GM21515 (cell line): ENCODE results near the gene RARS1.
A peak's percentile ranks its signal among the peaks of the same experiment; 100 is the strongest.
"Not testable (repeated sequence)": the region's sequence is repeated elsewhere in the genome, so short reads cannot be mapped to it uniquely, and the experiment has no call there.

Source experiments
- ATAC-seq: cut with Tn5 transposase; IDR thresholded peaks from one replicate; pipeline ENCODE4 v1.9.1; 2021; ENCODE audit not compliant: unreplicated experiment

Gene RARS1

DNA sequence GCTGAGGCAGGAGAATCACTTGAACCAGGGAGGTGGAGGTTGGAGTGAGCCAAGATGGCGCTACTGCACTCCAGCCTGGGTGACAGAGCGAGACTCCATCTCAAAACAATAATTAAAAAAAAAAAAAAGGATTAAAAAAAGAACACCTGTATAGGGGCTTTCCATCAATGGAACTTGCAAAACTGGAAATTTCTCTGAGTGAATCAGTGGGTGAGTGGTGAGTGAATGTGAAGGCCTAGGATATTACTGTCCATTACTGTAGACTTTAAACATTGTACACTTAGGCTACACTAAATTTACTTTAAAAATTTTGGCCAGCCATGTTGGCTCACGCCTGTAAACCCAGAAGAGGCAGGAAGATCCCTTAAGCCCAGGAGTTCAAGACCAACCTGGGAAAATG is 5.7 kb upstream of the RARS1 start:
- no peak for ATAC-seq

DNA sequence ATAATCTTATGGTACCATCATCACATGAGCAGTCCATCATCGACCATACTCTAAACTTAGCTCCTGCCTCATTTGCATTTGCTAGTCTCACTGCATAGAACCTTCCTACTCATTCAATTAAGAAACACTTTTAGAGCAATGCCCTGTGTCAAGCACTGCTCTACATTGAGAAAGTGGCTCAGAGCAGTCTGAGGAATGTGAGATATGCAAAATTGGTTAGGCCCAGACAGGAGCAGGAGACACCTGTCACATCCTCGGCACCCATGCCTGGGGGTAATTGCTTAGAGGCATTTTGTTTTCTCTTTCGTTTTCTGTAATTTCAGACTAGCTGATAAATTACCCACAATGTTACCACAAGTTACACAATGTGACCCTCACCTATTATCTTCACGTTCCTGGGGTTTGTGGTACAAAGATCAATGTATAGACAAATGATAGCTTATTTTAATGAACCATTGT is 4.9 kb upstream of the RARS1 start:
- ATAC-seq, result peak; percentile 75

- no peak for ATAC-seq
Measured at GRCh38 chr5:168482361-168482760, 3.9 kb upstream of the RARS1 start.

GRCh38 chr5:168489059-168489458 is 2.8 kb downstream of the RARS1 start:
- no peak for ATAC-seq

DNA sequence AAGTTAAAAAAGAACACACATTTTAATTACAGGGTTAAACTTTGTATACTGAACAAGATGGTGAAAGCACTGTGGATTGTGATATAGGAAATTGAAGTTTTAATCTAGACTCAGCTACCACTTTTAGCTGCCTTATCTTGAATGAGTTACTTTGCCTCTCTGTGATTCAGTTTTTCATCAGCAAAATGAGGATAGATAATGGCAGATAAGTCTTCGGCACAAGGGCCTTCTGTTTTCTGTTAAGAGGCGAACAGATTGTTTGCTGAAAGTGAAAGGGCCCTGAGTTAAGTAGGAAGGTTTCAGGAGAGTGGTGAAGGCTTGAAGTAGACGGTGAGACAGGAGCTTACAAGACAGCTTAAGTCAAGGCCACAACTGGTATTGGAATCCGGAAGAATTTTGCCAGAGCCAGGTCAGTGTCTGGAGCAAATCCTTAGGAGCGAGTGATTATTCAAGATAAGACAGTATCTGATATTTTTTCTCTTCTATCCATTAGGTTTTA is 7.8 kb downstream of the RARS1 start:
- no peak for ATAC-seq

DNA sequence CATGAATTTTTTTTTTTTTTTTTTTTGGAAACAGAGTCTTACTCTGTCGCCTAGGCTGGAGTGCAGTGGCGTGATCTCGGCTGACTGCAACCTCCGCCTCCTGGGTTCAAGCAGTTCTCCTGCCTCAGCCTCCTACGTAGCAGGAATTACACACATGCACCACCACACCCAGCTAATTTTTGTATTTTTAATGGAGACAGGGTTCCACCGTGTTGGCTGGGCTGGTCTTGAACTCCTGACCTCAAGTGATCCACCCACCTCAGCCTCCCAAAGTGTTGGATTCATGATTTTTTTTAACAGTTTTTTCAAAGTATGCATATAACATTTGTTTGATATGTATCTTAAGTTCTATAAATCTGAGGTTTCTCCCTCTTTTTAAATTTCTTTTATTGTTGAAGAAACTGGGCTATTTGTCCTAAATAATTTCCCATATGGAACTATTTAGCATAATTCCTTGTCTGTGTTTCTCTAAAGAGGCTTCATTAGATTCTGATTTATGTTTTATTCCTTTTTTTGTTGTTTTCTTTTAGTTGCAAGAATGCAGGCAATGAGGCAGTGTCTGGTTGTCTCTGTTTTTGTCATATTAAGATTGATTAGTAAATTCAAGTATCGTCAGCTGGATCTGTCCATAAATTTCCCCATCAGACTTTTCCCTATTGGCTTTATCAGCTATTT is 16.4 kb downstream of the RARS1 start:
- ATAC-seq, result no peak

GRCh38 chr5:168513861-168514428 is 27.7 kb downstream of the RARS1 start:
- no peak for ATAC-seq

DNA sequence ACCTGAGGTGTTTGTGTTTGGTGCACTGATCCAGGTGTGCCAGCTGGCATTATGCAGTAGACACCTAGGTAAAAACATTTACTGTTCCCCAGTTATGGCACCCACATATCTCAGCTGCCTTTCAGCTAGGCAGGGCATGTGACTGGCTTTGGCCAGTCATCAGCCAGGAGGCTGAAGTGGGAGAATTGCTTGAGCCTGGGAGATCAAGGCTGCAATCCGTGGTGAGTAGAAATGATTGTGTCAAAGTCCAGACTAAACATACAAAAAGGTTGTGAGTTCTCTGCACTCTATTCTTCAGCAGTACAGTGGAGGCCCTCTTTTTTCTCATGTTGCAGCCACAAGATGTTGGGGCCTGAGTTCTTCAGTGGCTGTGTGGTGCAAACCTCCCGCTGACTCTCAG is 39.6 kb downstream of the RARS1 start:
- ATAC-seq, result no peak

DNA sequence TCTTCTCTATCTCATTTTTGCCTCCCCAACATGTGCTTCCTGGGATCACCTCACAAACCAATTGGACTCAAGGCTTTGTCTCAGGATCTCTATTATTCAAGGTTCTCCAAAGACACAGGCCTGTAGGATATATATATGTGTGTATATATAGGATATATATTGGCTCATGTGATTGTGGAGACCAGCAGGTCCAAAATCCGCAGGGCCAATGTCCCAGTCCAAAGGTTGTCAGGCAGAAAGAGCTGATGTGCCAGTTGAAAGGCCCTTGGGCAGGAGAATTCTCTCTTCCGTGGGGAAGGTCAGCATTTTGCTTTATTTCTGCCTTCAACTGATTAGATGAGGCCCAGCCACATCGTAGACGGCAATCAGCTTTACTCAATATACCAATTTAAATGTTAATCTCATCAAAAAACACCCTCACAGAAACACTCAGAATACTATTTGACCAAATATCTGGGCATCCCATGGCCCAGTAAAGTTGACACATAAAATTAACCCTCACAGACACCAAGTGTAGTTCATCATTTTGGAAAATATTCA is 41.6 kb downstream of the RARS1 start:
- ATAC-seq, result no peak

DNA sequence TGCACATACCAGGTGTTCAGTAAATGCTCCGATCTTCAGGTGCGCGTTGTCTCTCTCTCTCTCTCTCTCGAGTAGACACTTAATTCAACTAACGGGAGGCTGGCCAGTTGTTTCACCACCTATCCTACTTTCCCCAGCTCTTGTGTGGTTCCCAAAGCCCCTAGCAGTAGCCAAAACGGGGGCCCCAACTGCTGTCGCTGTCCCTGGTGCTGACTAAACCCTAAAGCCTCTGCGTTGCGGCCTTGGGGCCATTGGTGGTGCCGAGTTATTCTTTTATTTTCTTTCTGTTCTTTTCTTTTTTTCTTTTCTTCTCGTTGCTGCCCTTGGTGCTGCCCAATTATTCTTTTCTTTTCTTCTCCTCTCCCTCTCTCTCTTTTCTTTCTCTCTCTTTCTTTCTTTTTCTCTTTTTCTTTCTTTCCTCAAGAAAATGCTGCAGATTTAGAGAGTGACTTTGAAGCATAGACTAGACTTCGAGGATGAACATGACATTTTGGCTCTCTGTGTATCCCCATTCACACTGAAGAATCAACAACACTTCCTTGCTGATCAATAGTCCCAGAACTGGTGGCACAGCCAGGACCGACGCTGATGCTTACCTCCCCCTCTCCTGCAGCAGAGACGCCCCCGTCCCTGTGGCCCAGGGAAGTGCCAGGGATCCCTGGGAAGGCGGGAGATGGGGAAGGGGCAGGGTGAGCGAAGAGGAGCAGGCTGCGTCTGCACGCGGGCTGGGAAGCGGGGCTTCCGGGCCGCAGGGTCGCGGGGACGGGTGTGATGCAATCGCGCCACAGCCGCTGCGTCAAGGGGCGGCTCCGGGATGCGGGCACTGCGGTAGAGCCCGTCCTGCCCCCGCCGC is 42.5 kb downstream of the RARS1 start, which contains the start of gene FBLL1:
TSS of gene FBLL1 (plus strand) at position 785 of the 853 bp plus-strand sequence. CDS start 200 bp downstream, outside the sequence.
- ATAC-seq, result no peak

- ATAC-seq, result no peak
Measured at GRCh38 chr5:168529374-168530234, 43.3 kb downstream of the RARS1 start.

GRCh38 chr5:168530621-168531150 is 44.4 kb downstream of the RARS1 start:
- no peak for ATAC-seq

DNA sequence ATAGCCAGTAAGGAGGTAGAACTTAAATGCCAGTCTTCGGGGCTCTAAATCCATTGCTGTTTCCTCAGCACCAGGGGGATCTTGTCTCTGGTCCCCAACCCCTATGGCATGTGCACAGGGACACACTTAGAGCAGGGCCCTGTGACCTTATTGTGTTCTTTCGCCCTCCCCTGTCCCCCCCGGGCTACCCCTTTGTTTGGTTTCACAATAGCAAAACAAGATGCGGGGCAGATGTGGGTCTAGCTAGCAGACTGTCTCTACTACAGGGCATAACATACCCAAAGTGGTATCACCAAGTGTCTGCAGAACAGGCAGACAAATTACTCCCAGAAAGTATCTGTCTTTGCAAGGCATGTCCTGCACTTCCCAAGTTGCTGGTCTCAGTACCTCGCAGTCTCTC is 44.9 kb downstream of the RARS1 start:
- ATAC-seq, result no peak

DNA sequence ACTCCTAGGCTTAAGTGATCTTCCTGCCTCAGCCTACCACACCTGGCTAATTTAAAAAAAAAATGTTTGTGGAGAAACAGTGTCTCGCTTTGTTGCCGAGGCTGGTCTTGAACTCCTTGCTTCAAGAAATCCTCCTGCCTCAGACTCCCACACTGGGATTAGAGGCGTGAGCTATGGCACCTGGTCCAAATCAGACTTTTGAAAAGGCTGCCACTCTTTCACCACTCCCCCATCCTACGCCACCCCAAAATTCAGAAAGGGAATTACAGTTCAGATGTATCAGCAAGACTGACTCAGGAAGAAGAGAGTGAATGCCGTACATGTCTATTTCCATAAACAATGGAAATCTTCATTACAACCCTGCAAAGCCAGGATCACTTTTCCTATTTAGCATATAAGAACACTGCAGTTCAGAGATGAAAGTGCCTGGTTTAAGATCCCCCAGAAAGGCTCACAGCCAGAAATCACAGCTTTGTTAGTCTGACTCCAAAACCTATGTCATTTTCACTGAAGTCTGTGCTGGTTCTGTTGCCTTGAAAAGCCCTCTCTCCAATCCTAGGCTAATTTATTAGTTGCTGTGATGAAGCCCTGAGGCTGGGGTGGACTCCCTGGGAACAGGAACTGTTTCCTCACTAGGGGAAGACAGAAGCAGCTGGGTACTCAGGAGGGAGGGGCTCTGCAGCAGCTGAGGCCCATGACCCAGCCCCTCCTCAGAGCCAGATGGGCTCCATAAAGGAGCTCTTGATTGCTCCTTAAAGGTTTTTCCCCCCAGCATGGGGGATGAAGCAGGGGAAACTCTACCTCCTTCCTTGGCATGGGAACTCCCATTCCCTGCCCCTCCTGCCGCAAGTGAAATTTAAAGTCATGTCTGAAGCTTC is 46.0 kb downstream of the RARS1 start:
- no peak for ATAC-seq

DNA sequence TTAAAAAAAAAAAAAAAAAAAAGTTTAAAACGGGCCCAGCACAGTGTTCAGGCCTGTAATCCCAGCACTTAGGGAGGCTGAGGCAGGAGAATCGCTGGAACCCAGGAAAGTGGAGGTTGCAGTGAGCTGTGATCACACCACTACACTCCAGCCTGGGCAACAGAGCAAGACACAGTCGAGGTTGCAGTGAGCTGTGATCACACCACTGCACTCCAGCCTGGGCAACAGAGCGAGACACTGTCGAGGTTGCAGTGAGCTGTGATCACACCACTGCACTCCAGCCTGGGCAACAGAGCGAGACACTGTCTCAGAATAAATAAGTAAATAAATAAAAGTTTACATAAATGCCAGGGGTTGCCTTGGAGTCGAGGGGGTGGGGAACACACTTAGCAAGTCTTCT is 48.1 kb downstream of the RARS1 start:
- not testable (repeated sequence) for ATAC-seq

GRCh38 chr5:168537176-168537575 is 50.9 kb downstream of the RARS1 start:
- no peak for ATAC-seq

DNA sequence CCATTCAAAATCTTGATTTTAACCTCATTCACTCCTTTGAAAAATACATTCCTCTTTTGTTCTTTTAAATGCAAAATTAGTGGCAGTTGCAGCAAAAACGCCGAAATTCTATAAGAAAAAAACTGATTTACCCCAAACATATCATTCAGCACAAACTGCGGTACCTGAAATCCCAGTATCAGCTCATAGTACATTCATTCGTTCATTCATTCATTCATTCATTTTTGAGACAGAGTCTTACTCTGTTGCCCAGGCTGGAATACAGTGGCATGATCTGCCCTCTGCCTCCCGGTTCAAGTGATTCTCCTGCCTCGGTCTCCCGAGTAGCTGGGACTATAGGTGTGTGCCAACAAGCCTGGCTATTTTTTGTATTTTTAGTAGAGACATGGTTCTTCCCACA is 63.3 kb downstream of the RARS1 start:
- no peak for ATAC-seq

DNA sequence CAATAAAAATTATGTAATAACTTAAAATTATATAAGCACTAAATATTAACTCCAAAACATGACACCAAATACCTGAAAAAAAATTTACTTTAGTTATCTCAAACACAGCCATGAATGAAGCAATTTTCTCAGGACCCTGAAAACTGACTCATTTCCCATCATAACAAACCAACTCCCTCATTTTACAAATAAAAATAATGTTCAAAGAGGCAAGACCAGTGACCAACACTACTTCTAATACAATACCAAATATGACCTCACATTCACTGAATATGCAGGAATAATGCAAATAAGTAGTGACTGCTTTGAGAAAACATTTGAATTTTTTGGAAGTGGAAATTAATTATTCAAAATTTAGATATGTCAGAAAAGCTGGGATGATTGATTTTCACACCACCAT is 64.4 kb downstream of the RARS1 start:
- no peak for ATAC-seq

DNA sequence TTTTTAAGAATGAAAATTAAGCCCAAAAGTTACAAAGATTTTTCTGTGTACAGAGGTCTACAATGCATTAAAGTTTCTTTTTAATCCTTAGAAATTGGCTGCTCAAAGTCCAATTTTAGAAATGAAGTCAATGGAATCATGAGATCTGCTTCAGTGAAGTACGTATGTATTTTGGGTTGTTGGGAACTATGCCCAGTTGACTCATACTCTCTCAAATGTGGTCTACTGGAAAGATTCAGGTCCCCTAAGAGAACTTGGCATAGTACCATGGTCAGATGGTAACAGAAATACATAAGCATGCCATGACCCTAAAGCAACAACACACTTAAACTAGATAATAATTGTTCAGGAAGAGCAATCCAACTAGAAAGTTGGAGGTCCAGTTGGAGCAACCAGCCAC is 65.9 kb downstream of the RARS1 start:
- ATAC-seq, result no peak
